SK-N-SH treated with all-trans-retinoic acid at 6 μM for 48 hours (cell line): ENCODE measurements around the gene MIA2.
"Not testable (repeated sequence)": the region's sequence is repeated elsewhere in the genome, so short reads cannot be mapped to it uniquely, and the experiment has no call there.

Experiments used
- ATAC-seq: fragments of 200-7000 bp; cut with Tn5 transposase; 3 replicates; pipeline ENCODE4 v1.9.1; 2020; ENCODE audit warnings: mild to moderate bottlenecking, moderate library complexity
- CREB5 ChIP-seq: fragments of 250-450 bp; sonication (Bioruptor Pico); IDR thresholded peaks from 2 replicates; pipeline ENCODE4 v1.5.1; 2020; ENCODE audit warnings: low read depth, mild to moderate bottlenecking, moderate library complexity
- CSDC2 ChIP-seq: fragments of 250-450 bp; sonication (Bioruptor Pico); IDR thresholded peaks from 2 replicates; pipeline ENCODE4 v1.5.0; 2020; ENCODE audit warnings: mild to moderate bottlenecking, moderate library complexity
- CSRNP3 ChIP-seq: fragments of 250-450 bp; sonication (Bioruptor Pico); IDR thresholded peaks from 2 replicates; pipeline ENCODE4 v1.5.1; 2021; ENCODE audit warnings: mild to moderate bottlenecking, moderate library complexity
- ESRRG ChIP-seq: fragments of 250-450 bp; sonication (Bioruptor Pico); IDR thresholded peaks from 2 replicates; pipeline ENCODE4 v1.6.1; 2021; ENCODE audit warnings: mild to moderate bottlenecking
- GLIS3 ChIP-seq: fragments of 250-450 bp; sonication (Bioruptor Pico); IDR thresholded peaks from 2 replicates; pipeline ENCODE4 v1.5.0; 2020; ENCODE audit warnings: mild to moderate bottlenecking, moderate library complexity
- OSR1 ChIP-seq: fragments of 250-450 bp; sonication (Bioruptor Pico); IDR thresholded peaks from 2 replicates; pipeline ENCODE4 v1.8.0; 2022; ENCODE audit warnings: moderate library complexity, mild to moderate bottlenecking, inconsistent platforms
- PATZ1 ChIP-seq: fragments of 250-450 bp; sonication (Bioruptor Pico); IDR thresholded peaks from 2 replicates; pipeline ENCODE4 v1.8.0; 2020; ENCODE audit warnings: mild to moderate bottlenecking, moderate library complexity, borderline replicate concordance
- PPARA ChIP-seq: fragments of 250-450 bp; sonication (Bioruptor Pico); IDR thresholded peaks from 2 replicates; pipeline ENCODE4 v1.5.0; 2020; ENCODE audit warnings: mild to moderate bottlenecking, borderline replicate concordance
- SNAI2 ChIP-seq: fragments of 250-450 bp; sonication (Bioruptor Pico); IDR thresholded peaks from 2 replicates; pipeline ENCODE4 v1.5.0; 2020; ENCODE audit warnings: mild to moderate bottlenecking, moderate library complexity
- TOX ChIP-seq: fragments of 250-450 bp; sonication (Bioruptor Pico); IDR thresholded peaks from 2 replicates; pipeline ENCODE4 v1.8.0; 2021; ENCODE audit warnings: mild to moderate bottlenecking, moderate library complexity, borderline replicate concordance
- ZC3H10 ChIP-seq: fragments of 250-450 bp; sonication (Bioruptor Pico); IDR thresholded peaks from 2 replicates; pipeline ENCODE4 v1.5.1; 2021; ENCODE audit warnings: mild to moderate bottlenecking, moderate library complexity
- ZFP3 ChIP-seq: fragments of 250-450 bp; sonication (Bioruptor Pico); IDR thresholded peaks from 2 replicates; pipeline ENCODE4 v1.5.0; 2020; ENCODE audit warnings: mild to moderate bottlenecking, moderate library complexity
- ZNF70 ChIP-seq: fragments of 450-650 bp; formaldehyde crosslinking; IDR thresholded peaks from 2 replicates; pipeline ENCODE4 v1.5.0; 2020; ENCODE audit warnings: mild to moderate bottlenecking, moderate library complexity
- ZNF8 ChIP-seq: fragments of 450-650 bp; formaldehyde crosslinking; IDR thresholded peaks from 2 replicates; pipeline ENCODE4 v1.5.0; 2020; ENCODE audit warnings: mild to moderate bottlenecking, moderate library complexity

The MIA2 gene

GRCh38 chr14:39203659-39204606, 29.8 kb upstream of the MIA2 start:
- ATAC-seq = no peak
- TF ChIP-seq GLIS3 (CRISPR knock-in tag) (no peak), CSDC2 (CRISPR knock-in tag) (no peak), SNAI2 (CRISPR knock-in tag) (no peak), CSRNP3 (CRISPR knock-in tag) (no peak), ZNF8 (no peak), ESRRG (CRISPR knock-in tag) (no peak), ZNF70 (CRISPR knock-in tag) (no peak)

DNA sequence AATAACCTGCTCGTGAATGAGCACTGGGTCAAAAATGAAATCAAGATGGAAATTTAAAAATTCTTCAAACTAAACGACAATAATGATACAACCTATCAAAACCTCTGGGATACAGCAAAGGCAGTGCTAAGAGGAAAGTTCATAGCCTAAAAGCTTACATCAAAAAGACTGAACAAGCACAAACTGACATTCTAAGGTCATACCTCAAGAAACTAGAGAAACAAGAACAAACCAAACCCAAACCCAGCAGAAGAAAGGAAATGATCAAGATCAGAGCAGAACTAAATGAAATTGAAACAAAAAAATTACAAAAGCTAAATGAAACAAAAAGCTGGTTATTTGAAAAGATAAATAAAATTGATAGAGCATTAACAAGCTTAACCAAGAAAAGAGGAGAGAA, 26.3 kb upstream of the MIA2 start:
- not testable (repeated sequence) for ATAC-seq

- TF ChIP-seq ZFP3 (CRISPR knock-in tag) = no peak
- TF ChIP-seq PATZ1 (CRISPR knock-in tag) = no peak
- TF ChIP-seq CSRNP3 (CRISPR knock-in tag) = no peak
- no peak for TF ChIP-seq GLIS3 (CRISPR knock-in tag)
- TF ChIP-seq ZC3H10 (CRISPR knock-in tag) = no peak
- ATAC-seq = no peak
Measured at GRCh38 chr14:39211109-39211741, 22.5 kb upstream of the MIA2 start.

- TF ChIP-seq TOX (CRISPR knock-in tag) (no peak), ZNF70 (CRISPR knock-in tag) (no peak), ZNF8 (no peak), PPARA (CRISPR knock-in tag) (no peak), ZFP3 (CRISPR knock-in tag) (no peak), PATZ1 (CRISPR knock-in tag) (no peak), OSR1 (no peak), CREB5 (no peak), GLIS3 (CRISPR knock-in tag) (no peak), CSRNP3 (CRISPR knock-in tag) (no peak)
- peak; percentile 44; the same call in 1 of the 3 replicates for ATAC-seq
Measured at GRCh38 chr14:39212034-39212433, 21.7 kb upstream of the MIA2 start.
